Hindlimb muscle (tissue), 1 donor: ENCODE measurements around the gene RIC1. TPM values are rescaled to one million over a fixed set of nuclear protein-coding genes. Genes with fewer than 3 reads are reported as not detected.
"Not testable (repeated sequence)": the region's sequence is repeated elsewhere in the genome, so short reads cannot be mapped to it uniquely, and the experiment has no call there.

Experiments
- DNase-seq: peaks from one replicate; pipeline ENCODE4 v3.0.0-alpha.2; 2013
- polyA plus RNA-seq: library from polyadenylated mRNA; unstranded; fragments of 120-200 nt; gene quantifications from one replicate; pipeline ENCODE4 v1.2.1, GENCODE V29; 2013; ENCODE audit not compliant: insufficient read length

RIC1 gene
- polyA plus RNA-seq, 1 donor = 15.2 TPM

DNA sequence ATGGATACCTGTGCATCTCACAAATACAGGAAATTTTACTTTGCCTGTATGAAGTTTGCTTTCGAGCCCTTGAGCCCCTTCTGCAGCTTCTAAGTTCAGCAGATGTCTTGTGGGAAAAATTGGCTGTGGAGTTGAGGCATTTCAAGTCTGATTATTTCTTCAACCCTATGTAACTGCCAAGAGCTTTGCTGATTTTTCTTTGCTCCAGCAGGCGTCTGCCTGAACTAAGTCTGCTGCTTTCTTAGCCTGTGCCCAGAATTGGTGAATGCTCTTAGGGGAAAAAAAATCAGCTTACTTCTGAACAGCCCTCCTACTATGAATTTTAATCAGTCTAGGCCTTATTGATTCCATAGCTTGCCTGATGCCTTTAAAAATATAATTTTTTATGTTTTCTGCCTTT is 41.2 kb downstream of the RIC1 start:
- peak; percentile 5 for DNase-seq

DNA sequence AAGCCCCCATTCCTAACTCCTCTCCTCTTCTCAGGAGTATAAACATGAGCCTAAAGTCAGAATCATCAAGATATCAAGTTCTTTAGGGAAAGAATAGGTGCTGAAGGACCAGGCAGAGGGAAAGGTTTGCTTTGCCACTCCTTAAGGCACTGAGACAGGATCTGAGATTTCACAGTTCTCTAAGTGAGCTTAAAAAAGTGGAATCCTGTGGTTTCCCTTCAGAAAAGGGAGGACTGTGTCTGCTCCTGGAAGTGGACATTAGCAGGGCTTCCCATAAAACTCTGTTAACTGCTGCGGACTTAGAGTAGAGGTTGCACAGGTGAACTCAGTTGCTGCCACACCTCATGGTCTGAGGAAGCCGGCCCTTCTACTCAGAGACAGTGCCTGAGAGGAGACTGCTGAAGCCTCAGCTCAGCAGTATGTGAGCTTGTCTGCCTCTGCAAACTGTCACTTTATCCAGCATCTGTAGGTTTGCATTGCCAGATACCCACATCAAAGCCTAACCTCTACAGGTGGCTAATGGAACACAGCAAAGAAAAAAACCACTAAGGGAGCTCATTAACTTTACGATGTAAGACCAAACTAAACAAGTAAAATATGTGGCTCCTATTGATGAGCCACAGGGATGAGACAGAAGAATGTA is 42.9 kb downstream of the RIC1 start:
- DNase-seq = no peak

DNA sequence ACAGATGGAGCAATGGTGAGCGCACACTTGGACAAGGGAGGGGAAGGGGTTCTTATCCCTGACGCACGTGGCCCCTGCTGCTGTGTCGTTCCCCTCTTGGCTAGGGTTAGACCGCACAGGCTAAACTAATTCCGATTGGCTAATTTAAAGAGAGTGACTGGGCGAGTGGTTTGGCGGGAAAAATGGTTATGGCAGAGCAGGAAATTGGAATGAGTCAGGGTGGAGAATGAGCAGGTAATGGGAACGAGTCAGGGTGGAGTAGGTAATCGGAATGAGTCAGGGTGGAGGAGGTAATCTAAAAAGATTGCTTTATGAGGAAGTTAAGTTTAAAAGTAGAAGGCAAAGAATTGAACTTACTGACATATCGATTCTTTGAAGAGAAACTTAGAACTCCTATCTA is 46.1 kb downstream of the RIC1 start:
- DNase-seq = not testable (repeated sequence)

DNA sequence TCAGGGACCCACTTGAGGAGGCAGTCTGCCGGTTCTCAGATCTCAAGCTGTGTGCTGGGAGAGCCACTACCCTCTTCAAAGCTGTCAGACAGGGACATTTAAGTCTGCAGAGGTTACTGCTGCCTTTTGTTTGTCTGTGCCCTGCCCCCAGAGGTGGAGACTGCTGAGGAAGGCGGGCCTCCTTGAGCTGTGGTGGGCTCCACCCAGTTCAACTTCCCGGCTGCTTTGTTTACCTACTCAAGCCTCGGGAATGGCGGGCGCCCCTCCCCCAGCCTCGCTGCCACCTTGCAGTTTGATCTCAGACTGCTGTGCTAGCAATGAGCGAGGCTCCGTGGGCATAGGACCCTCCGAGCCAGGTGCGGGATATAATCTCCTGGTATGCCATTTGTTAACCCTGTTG is 54.7 kb downstream of the RIC1 start:
- DNase-seq = not testable (repeated sequence)

DNA sequence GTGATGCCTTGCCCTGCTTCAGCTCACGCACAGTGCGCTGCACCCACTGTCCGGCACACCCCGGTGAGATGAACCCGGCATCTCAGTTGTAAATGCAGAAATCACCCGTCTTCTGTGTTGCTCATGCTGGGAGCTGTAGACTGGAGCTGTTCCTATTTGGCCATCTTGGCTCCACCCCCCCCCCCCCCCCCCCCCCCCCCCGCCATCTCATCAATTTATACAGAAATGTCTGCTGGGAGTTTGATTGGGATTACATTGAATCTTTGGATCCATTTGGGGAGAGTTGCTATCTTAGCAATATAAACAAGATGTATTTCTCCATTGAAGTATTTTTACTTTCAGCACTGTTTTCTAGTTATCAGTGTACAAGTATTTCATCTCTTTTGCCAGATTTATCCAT is 55.2 kb downstream of the RIC1 start:
- DNase-seq = no peak

DNA sequence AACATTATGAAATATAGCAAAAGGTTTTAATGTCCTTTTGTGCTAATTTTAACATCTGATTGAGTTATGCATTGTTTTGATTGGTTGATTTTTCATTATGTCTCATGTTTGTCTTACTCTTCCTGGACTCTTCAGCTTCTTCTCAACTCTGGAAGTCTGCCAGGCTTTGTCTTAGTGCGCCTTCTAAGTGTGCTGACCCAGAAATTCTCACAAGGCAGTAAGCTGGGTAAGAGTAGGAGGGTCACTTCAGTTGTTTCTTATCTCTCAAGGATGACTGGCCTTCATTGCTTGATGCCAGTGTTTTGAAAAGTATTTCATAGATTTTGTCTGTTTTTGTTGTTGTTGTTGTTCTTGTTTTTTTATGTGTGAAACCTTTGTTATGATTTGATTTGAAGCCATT is 59.2 kb downstream of the RIC1 start:
- no peak for DNase-seq

DNA sequence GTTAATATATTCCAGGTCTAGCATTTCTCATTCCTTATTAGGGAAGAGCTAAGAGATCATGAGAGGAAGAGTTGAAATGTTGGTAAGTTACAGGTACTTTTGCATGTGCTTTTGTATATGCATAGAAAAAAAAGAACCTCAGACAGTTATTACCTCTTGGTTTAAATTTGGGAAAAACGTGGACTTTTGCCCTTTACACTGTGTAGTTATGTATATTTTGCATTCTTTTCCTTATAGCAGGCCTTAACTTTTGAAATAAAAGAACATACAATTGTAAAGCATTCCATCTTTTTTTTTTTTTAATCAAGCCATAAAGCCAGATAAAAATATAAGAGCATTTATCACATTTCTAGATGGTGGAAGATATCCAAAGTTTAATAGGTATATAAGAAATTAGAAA is 61.4 kb downstream of the RIC1 start:
- DNase-seq = no peak

DNA sequence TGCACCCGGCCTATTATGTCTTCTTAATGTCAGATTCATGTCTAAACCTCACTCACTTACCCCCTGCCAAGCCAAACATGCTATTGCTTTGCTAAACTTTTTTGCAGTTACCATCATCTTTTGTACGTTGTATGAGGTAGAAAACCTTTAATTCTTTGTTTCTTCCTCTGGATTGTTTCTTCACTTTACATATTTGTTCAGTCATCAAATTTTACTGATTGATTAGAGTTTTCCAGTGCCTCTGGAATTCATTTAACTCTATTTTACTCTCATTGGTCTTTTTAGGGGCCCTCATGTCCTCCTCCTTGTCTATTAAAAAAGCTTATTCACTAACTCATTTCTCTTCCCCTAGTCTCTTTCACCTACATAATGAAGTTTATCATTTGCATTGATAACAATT is 67.0 kb downstream of the RIC1 start:
- DNase-seq = no peak

DNA sequence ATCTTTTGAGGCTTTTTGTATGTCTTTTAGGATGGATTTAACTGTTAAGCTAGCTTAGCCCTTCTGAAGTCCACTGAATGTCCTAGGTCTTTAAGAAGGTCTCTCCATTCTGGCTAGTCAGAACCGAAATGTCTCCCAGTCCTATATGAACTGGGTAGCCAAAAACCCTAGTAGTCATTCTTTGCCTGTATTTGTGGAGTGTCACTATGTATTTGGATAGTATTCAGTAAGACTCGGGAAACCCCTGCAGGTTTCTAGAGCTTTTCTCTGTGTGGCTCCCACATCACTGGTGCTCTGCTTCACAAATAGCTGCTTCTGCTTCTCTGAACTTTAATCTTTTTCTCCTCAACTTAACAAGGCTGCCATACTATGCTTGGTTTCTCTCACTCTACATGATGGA is 68.0 kb downstream of the RIC1 start:
- DNase-seq = no peak

DNA sequence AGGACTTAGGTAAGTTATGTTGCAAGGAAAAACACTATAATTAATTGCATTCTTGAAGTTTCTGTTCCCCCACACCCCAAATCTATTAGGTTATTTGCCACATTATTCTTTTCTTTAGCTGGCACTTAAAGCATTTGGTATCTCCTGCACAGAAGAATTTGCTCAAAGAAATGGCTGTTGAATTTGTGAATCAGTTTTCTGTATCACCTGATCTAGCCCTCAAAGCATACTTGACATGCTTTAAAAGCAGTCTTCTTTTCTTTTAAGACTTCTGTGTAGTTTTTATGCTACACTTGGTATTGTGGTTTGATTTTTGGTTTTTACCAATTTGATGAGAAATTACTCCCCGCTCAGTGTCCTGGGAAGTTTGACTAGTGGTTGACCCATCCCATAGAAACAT is 69.1 kb downstream of the RIC1 start:
- DNase-seq = no peak

DNA sequence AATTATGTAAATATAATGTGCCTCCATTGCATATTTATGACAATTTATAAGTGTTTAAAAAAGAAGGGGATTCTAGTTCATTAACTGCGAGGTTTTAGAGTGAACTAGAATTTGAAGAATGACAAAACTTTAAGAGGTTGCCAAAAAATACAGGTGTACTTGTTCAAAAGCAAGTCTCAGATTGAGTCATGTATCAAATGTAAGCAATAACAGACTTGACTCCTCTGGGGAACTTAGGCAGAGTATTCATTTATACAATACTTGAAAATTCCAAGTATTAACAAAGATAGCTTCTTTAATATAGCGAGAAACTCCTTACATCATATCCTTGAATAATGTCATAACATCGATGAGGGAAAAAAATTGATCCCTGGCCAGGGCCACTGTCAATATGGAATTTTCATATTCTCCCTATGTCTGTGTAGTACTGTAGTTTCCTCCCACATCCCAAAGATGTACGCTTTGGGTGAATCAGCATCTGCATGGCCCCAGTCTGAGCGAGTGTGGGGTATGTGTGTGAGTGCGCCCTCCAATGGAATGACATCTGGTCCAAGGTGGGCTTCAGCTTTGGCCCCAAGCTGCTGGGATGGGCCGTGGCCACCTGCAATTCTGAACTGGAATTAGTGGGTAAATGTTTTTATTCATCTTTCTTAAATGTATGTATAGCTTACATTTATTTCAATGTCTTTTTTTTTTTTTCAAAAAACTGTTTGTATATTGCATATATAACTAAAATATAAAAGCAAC is 70.1 kb downstream of the RIC1 start:
- DNase-seq = no peak

DNA sequence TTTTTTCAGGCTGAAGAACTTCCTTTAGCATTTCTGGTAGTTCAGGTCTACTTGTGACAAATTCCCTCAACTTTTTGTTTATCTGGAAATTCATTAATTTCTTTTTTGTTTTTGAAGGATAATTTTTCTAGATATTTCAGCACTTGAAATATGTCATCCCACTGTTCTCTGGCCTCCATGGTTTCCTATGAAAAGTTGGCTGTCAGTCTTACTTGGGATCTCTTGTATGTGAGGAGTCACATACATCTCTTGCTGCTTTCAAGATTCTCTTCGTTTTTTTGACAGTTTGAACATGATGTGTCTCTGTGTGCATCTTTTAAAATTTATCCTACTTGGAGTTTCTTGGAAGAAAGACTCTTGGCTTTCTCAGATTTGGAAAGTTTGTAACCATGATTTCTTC is 79.5 kb downstream of the RIC1 start:
- no peak for DNase-seq

DNA sequence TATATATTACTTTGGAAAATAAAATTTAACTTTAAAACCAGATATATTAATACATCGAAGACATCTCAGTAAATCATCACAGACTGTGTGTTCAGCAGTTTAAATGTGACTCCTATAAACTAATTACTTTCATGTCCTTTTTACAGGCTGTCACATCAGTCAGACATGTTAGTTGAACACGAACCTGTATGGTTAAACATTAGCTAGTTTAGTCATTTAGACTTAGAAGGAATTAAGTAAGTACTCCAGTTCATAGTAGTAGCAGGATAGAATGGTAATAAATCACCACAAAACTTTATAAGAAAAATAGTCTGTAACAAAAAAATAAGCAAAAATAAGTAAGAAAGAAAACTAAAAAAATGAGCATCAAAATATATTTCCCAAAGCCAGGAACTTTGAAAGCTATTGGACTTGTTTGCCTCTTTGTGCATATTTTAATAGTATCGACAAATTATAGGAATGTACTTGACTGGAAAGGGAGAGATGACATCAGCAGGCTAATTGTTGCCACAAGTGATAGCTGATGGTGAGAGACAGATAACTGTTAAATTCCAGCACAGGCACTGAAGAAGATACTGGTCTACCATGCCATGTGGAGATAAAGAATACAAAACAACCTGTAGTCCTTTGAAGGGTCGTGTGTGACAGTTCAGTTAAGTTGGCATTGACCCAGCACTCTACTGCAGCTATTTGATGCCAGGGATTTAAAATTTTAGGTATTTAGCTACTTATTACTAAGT is 83.9 kb downstream of the RIC1 start:
- no peak for DNase-seq

DNA sequence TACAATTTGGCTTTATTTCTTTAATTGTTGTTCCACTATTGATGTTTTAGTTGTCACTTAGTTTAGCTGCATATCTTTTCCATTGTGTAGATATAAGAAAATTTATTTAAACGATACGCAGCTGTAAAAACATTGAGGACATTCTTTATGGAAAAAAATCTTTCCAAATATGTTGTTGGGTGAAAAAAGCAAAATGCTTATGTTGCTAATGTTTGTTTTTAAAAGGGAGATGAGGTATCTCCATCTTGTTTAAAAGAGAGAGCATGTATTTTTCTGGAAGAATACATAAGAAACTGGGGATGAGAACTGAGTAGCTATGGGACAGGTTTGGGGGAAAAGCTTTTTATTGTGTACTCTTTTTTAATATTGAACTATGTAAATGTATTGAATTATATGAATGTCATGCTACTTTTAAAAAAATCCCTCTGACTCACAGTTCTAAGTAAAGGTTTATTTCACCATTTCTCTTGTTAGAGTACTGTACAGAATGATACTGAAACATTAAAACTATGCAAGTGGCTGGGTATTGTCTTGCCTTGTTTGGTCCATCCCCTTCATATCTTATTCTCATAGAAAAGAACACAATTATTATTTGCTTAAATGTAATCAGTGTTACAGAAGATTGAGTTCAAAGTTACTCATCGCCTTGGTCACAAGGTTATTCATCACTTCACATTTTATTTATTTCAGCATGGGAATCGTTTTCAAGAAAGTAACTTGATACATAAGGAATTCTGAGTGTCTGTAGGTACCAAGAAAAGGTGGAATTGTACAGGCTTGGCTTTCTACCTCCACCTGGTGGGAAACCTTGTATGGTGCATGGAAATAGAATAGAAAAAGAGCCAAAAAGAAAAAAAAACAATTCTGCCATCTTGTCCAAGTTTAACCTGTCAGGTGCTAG is 85.8 kb downstream of the RIC1 start:
- DNase-seq = no peak

DNA sequence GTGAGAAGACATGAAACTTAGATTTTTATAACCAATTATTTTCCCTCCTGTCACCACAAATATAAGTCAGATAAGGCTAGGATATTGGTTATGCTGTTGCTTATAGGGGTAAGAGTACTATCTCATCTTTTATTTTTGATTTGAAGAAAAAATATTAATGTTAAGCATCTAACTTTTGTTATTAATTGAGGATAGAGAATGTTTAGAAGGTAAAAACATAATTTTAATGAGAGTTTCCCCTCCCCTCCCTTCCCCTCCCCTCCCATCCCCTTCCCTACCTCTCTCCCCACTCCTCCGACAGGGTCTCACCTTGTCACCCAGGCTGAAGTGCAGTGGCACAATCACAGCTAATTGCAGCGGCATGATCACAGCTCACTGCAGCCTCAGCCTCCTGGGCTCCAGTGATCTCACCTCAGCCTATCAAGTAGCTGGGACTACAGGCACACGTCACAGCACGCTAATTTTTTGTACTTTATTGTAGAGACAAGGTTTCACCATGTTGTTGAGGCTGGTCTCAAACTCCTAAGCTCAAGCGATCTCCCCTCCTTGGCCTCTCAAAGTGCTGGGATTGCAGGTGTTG is 86.7 kb downstream of the RIC1 start:
- DNase-seq = no peak

DNA sequence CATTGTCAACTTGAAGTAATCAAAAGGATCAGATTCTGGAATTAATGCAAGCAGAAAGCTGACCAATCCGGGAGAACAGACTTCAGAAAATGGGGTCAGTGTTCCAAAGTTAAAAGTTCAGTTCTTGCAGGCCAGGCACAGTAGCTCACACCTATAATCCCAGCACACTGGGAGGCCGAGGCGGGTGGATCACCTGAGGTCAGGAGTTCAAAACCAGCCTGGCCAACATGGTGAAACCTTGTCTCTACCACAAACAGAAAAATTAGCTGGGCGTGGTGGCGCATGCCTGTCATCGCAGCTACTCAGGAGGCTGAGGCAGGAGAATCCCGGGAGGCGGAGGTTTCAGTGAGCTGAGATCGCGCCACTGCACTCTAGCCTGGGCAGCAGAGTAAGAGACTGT is 88.5 kb downstream of the RIC1 start:
- not testable (repeated sequence) for DNase-seq

DNA sequence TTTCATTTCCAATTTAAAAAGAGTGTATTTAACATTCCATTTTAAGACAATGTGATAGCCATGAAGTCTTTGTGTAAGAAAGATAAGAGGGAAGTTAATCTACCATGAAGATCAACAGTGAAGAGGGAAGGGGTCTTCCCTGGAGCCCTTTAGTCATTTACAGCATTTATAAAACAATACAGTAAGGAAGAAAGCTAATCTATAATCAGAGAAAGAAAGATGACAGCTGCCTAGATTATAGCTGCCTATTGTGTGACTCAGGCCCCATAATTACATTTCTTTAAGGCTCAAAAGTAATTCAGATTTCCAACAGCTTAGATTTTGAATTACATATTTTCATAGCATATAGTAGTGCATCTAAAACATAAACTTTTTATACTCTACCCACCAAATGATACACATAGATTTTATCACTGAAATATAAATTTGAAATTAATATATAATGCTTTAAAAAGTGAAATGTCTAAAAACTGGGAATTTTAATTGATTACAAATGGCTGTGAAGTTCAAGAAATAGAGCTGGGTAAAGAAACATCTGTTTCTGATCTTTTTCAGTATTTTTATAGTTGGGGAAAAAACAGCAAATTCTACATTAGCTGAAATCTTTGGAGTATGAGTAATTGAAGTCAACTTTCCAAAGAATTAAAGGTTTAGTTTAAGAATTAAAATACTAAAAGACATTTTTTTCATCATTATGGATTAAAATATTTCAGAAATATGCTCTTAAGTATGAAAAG is 89.6 kb downstream of the RIC1 start:
- DNase-seq = no peak

DNA sequence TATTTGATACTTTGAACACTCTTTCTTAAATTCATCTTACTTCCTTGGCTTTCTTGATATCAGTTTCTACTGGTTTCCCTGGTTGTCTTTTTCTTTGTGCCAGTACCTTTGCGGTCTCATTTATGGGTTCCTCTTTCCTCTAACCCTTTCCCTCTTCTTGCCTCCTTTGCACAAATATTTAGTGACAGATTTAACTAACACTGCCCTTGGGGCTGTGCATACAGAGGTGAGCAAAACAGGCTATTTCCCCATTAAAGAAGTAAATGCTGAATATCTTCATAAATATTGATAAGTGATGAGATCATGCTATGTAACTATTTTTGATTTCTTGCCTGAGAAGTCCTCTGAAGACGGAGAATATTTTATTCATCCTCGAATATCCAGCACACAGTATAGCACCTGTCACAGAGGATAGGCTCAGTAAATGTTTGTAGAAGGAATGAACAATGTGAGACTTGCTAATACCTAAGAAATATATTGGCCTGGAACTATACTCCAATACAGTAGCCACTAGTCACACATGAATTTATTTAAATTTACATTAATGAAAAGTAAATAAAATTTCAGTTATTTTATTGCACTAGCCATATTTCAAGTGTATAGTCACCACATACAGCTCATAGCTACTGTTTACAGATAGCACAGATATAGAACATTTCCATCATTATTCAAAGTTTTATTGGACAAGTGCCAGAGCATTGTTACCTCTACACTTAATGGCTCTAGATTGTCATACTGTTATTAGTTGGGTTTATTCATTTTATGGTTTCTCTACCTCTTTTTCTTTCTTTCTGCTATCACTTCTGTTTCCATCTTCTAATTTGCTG is 90.4 kb downstream of the RIC1 start:
- no peak for DNase-seq

DNA sequence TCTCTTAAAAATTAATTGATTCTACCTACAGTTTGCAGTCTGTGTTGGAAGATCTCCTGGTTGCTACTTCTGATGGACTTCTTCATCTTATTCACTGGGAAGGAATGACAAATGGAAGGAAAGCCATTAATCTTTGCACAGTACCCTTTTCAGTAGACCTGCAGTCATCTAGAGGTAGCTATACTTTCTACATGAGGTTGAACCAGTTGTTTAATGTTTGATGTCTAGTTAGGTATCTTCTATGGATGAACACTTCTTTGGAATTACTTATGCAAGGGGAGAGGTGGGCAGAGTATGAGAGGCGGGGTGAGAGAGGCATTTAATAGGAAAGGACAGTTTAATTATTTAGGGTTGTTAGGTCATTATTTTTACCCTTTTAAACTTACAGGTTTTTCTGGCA is 91.2 kb downstream of the RIC1 start:
- no peak for DNase-seq

DNA sequence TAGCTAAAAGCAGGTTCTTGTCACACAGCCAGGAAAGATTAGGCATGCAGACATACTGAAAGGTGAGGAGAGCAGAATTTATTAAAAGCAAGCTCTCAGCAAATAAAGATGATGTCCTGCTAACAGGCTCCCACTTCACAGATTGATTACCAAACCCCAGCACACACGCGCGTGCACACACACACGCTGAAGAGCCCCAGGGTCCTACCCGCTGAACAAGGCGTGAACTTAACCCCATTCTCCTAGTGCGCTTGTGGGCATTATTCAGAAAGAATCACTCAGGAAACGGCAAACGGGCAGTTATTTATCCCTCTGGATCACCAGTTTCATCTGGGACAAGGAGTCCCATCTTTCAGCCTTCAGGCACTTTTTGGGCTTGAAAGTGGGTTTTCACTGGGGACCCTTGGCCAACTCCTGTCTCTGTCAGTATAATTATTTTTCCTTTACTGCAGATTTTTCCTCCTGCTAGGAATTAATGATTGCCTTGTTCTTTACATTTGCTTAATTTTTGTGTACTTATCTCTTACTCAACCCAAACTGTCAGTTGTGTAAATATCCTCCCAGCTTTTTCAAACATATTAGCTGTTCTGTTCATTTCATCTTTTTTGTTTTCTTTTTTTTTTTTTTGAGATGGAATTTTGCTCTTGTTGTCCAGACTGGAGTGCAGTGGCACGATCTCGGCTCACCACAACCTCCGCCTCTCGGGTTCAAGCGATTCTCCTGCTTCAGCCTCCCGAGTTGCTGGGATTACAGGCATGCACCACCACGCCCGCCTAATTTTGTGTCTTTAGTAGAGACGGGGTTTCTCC is 92.6 kb downstream of the RIC1 start:
- DNase-seq = no peak
